Measurements from ENCODE around the gene AKAP7. TPM values are rescaled to one million over a fixed set of nuclear protein-coding genes. Genes with fewer than 3 reads are reported as not detected.

AKAP7 gene
- total and polyA plus RNA-seq, 8 donors = 20.5 to 82.0 (median 25.9) TPM

Other genes starting within 250 kb of the AKAP7 start
- gene EPB41L2, start 72.2 kb upstream of the AKAP7 start, total RNA-seq = 10 to 100 TPM; 13.8 to 63.0 (median 23.6) TPM
- 10 to 100 TPM; 13.0 to 14.0 TPM for gene EPB41L2, start 72.2 kb upstream of the AKAP7 start, polyA plus RNA-seq